Measurements from ENCODE around the gene TENM4. TPM values are rescaled to one million over a fixed set of nuclear protein-coding genes. Genes with fewer than 3 reads are reported as not detected.

Gene TENM4
- total RNA-seq, 1 donor from 2014 or later: 3.8 TPM

- Mint-ChIP-seq H3K9me3 (ENCODE audit: low read depth) (no peaks in the 10 kb centered on the region), H3K4me3 (ENCODE audit: unreplicated experiment) (no peak overlapping the region), H3K36me3 (ENCODE audit: low read depth) (no peaks in the 10 kb centered on the region), H3K27me3 (ENCODE audit: low read depth) (no peaks in the 10 kb centered on the region), H3K4me1 (ENCODE audit: low read depth) (peaks cover 6% of the 10 kb centered on the region), H3K27ac (ENCODE audit: unreplicated experiment) (no peak overlapping the region)
- DNase-seq (ENCODE audit: low spot score): no peak
- TF ChIP-seq CTCF (IDR thresholded peaks at IDR 0.05): no peak
Measured at GRCh38 chr11:79422866-79423265, 18.0 kb downstream of the TENM4 start.

GRCh38 chr11:79421820-79422219 is 19.0 kb downstream of the TENM4 start:
- DNase-seq (ENCODE audit: low spot score): no peak
- no peak overlapping the region for H3K27ac Mint-ChIP-seq (ENCODE audit: unreplicated experiment)
- no peak overlapping the region for H3K4me3 Mint-ChIP-seq (ENCODE audit: unreplicated experiment)
- H3K36me3 Mint-ChIP-seq (ENCODE audit: low read depth): no peaks in the 10 kb centered on the region
- TF ChIP-seq CTCF (IDR thresholded peaks at IDR 0.05): no peak
- peaks cover 6% of the 10 kb centered on the region for H3K4me1 Mint-ChIP-seq (ENCODE audit: low read depth)
- no peaks in the 10 kb centered on the region for H3K9me3 Mint-ChIP-seq (ENCODE audit: low read depth)
- H3K27me3 Mint-ChIP-seq (ENCODE audit: low read depth): no peaks in the 10 kb centered on the region

- Mint-ChIP-seq H3K27me3 (ENCODE audit: low read depth) (no peaks in the 10 kb centered on the region), H3K36me3 (ENCODE audit: low read depth) (peaks cover 1% of the 10 kb centered on the region), H3K4me1 (ENCODE audit: low read depth) (peaks cover 20% of the 10 kb centered on the region), H3K4me3 (ENCODE audit: unreplicated experiment) (no peak overlapping the region), H3K27ac (ENCODE audit: unreplicated experiment) (no peak overlapping the region), H3K9me3 (ENCODE audit: low read depth) (peaks cover 9% of the 10 kb centered on the region)
- TF ChIP-seq CTCF (IDR thresholded peaks at IDR 0.05): no peak
- DNase-seq (ENCODE audit: low spot score): no peak
Measured at GRCh38 chr11:79419120-79419519, 21.7 kb downstream of the TENM4 start.

- Mint-ChIP-seq H3K36me3 (ENCODE audit: low read depth) (peaks cover 1% of the 10 kb centered on the region), H3K4me1 (ENCODE audit: low read depth) (peaks cover 28% of the 10 kb centered on the region), H3K27me3 (ENCODE audit: low read depth) (no peaks in the 10 kb centered on the region), H3K4me3 (ENCODE audit: unreplicated experiment) (no peak overlapping the region), H3K9me3 (ENCODE audit: low read depth) (peaks cover 9% of the 10 kb centered on the region), H3K27ac (ENCODE audit: unreplicated experiment) (no peak overlapping the region)
- TF ChIP-seq CTCF (IDR thresholded peaks at IDR 0.05): no peak
- DNase-seq (ENCODE audit: low spot score): no peak
Measured at GRCh38 chr11:79418241-79418640, 22.6 kb downstream of the TENM4 start.

GRCh38 chr11:79417069-79417920 is 23.5 kb downstream of the TENM4 start:
- no peak for DNase-seq (ENCODE audit: low spot score)
- H3K27ac Mint-ChIP-seq (ENCODE audit: unreplicated experiment): no peak overlapping the region
- H3K4me1 Mint-ChIP-seq (ENCODE audit: low read depth): peaks cover 31% of the 10 kb centered on the region
- H3K9me3 Mint-ChIP-seq (ENCODE audit: low read depth): peaks cover 9% of the 10 kb centered on the region
- H3K4me3 Mint-ChIP-seq (ENCODE audit: unreplicated experiment): no peak overlapping the region
- no peaks in the 10 kb centered on the region for H3K27me3 Mint-ChIP-seq (ENCODE audit: low read depth)
- no peak for TF ChIP-seq CTCF (IDR thresholded peaks at IDR 0.05)
- H3K36me3 Mint-ChIP-seq (ENCODE audit: low read depth): peaks cover 1% of the 10 kb centered on the region

Measured in chondrocyte (in vitro differentiated cells).